Astrocyte (in vitro differentiated cells and primary cell): Measurements from ENCODE around the gene PKNOX2.

ENCODE experiments used
- EZH2 ChIP-seq: IDR thresholded peaks from 2 replicates; pipeline ENCODE4 v1.6.1; 2012; ENCODE audit warnings: mild to moderate bottlenecking, low read length, inconsistent platforms; ENCODE audit not compliant: insufficient read depth
- TF ChIP-seq, protein P1 (sequence below): IDR thresholded peaks from 2 replicates; pipeline ENCODE4 v1.5.1; 2011; ENCODE audit warnings: low read depth, mild to moderate bottlenecking, inconsistent platforms, low read length, moderate library complexity; ENCODE audit not compliant: insufficient read depth

DNA sequence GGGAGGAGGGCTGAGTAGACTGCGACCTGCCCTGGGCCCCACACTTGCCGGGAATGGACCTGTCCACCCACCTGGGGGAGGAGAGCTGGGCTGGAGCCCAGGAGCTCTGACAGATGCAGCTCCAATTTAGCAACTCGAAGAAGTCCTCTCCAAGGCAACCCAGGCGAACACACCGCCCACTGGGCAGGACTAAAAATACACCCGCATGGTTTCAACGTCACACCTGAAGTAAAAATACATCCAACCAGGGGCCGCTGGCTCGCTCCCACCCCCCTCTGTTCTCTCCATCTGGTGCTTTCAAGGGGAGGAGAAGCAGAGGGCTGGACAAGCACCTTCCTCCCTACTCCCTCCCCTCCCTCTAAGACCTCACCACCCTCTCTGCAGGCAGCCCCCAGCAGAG is 211.6 kb downstream of the PKNOX2 start:
- TF ChIP-seq, protein P1, sequence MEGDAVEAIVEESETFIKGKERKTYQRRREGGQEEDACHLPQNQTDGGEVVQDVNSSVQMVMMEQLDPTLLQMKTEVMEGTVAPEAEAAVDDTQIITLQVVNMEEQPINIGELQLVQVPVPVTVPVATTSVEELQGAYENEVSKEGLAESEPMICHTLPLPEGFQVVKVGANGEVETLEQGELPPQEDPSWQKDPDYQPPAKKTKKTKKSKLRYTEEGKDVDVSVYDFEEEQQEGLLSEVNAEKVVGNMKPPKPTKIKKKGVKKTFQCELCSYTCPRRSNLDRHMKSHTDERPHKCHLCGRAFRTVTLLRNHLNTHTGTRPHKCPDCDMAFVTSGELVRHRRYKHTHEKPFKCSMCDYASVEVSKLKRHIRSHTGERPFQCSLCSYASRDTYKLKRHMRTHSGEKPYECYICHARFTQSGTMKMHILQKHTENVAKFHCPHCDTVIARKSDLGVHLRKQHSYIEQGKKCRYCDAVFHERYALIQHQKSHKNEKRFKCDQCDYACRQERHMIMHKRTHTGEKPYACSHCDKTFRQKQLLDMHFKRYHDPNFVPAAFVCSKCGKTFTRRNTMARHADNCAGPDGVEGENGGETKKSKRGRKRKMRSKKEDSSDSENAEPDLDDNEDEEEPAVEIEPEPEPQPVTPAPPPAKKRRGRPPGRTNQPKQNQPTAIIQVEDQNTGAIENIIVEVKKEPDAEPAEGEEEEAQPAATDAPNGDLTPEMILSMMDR, result no peak
- no peak for TF ChIP-seq EZH2
